SK-N-SH (cell line): ENCODE results near the gene KRTAP5-4. TPM values are rescaled to one million over a fixed set of nuclear protein-coding genes. Genes with fewer than 3 reads are reported as not detected.

Experiments
- CTCF ChIA-PET: fragments of 300-600, 350-600 bp; formaldehyde crosslinking; extraction: SDS; loops from one replicate; lab custom pipeline; 2021; lab: Yijun Ruan, JAX
- POLR2A ChIA-PET: fragments of 350-600 bp; sonication (Branson Sonifier 250); formaldehyde crosslinking; extraction: SDS; loops from one replicate; lab custom pipeline; 2020; ENCODE audit warnings: antibody characterized with exemption, inconsistent platforms; lab: Yijun Ruan, JAX
- DNase-seq: peaks from one replicate; pipeline ENCODE4 v3.0.0; 2012
- H2AFZ ChIP-seq: fragments of 200-600 bp; sonication (generic); 2 replicates; pipeline ENCODE4 v1.8.1; 2016; ENCODE audit warnings: antibody characterized with exemption, mild to moderate bottlenecking, low read depth
- H3F3A ChIP-seq: fragments of 200-600 bp; sonication (generic); replicated peaks from 2 replicates; pipeline ENCODE3; 2016; ENCODE audit warnings: antibody characterized with exemption, mild to moderate bottlenecking; ENCODE audit not compliant: insufficient read depth
- H3K27ac ChIP-seq, 2 experiments: fragments of 200-500 bp in 1 of 2; fragments of 200-600 bp in 1 of 2; sonication (Bioruptor generic) in 1 of 2; sonication (generic), shearing (Covaris generic) in 1 of 2; 2 replicates each; pipeline versions ENCODE4 v1.5.1 to v1.6.1; 2014 to 2016; ENCODE audit warnings: low read depth in 2 of 2, inconsistent platforms in 1 of 2, low read length in 1 of 2, mild to moderate bottlenecking in 1 of 2, mixed read lengths in 1 of 2
- H3K27me3 ChIP-seq: fragments of 200-600 bp; sonication (generic), shearing (Covaris generic); 2 replicates; pipeline ENCODE4 v1.6.1; 2016; ENCODE audit warnings: mixed run types; ENCODE audit not compliant: insufficient read depth
- H3K36me3 ChIP-seq, 2 experiments: fragments of 200-500 bp in 1 of 2; fragments of 200-600 bp in 1 of 2; sonication (Bioruptor generic) in 1 of 2; sonication (generic) in 1 of 2; replicated peaks in 1 of 2; 2 replicates each; pipeline versions ENCODE3 to v1.5.1; 2014 to 2016; ENCODE audit warnings: low read length in 1 of 2, mild to moderate bottlenecking in 1 of 2; ENCODE audit not compliant: insufficient read depth in 2 of 2, control insufficient read depth in 1 of 2
- H3K4me1 ChIP-seq, 2 experiments: fragments of 200-500 bp in 1 of 2; fragments of 200-600 bp in 1 of 2; sonication (Bioruptor generic) in 1 of 2; sonication (generic), shearing (Covaris generic) in 1 of 2; 2 replicates each; pipeline versions ENCODE4 v1.5.1 to v1.6.1; 2014 to 2016; ENCODE audit warnings: low read depth in 1 of 2, low read length in 1 of 2, mixed run types in 1 of 2; ENCODE audit not compliant: insufficient read depth in 2 of 2, control insufficient read depth in 1 of 2
- H3K4me2 ChIP-seq: fragments of 200-600 bp; sonication (generic), shearing (Covaris generic); 2 replicates; pipeline ENCODE4 v1.6.1; 2017; ENCODE audit warnings: mixed run types
- H3K4me3 ChIP-seq, 2 experiments: fragments of 200-500 bp in 1 of 2; fragments of 200-600 bp in 1 of 2; sonication (Bioruptor generic) in 1 of 2; sonication (generic), shearing (Covaris generic) in 1 of 2; 2 replicates each; pipeline versions ENCODE4 v1.5.1 to v1.8.1; 2014 to 2016; ENCODE audit warnings: low read depth in 2 of 2, inconsistent platforms in 1 of 2, low read length in 1 of 2, mild to moderate bottlenecking in 1 of 2, mixed read lengths in 1 of 2, moderate library complexity in 1 of 2
- H3K79me2 ChIP-seq: fragments of 200-600 bp; sonication (generic); 2 replicates; pipeline ENCODE4 v1.8.1; 2017; ENCODE audit warnings: mild to moderate bottlenecking; ENCODE audit not compliant: insufficient read depth
- H3K9ac ChIP-seq: fragments of 200-600 bp; sonication (generic); 2 replicates; pipeline ENCODE4 v1.6.1; 2017; ENCODE audit warnings: mixed run types
- H3K9me2 ChIP-seq: fragments of 200-600 bp; sonication (generic); 2 replicates; pipeline ENCODE4 v1.6.1; 2017; ENCODE audit warnings: mixed run types
- H3K9me3 ChIP-seq: fragments of 200-600 bp; sonication (generic); 2 replicates; pipeline ENCODE4 v1.6.1; 2017; ENCODE audit warnings: mixed run types, mild to moderate bottlenecking, moderate library complexity
- H4K20me1 ChIP-seq: fragments of 200-600 bp; sonication (generic); 2 replicates; pipeline ENCODE4 v1.6.1; 2017; ENCODE audit warnings: mild to moderate bottlenecking, mixed run types; ENCODE audit not compliant: insufficient read depth
- ELF1 ChIP-seq: IDR thresholded peaks from 2 replicates; pipeline ENCODE4 v1.4.0; 2012
- EP300 ChIP-seq, 2 experiments: IDR thresholded peaks; 2 replicates each; pipeline versions ENCODE4 v1.4.0 to v1.6.1; 2012; ENCODE audit warnings: borderline replicate concordance in 1 of 2, low read depth in 1 of 2, low read length in 1 of 2
- EZH2phosphoT487 ChIP-seq: fragments of 200-600 bp; sonication (generic); IDR thresholded peaks from 2 replicates; pipeline ENCODE4 v1.6.1; 2017; ENCODE audit warnings: low read depth, mixed run types, mild to moderate bottlenecking, antibody characterized with exemption, moderate library complexity, borderline replicate concordance
- FOXJ3 ChIP-seq: sonication (generic); formaldehyde crosslinking; IDR thresholded peaks from 2 replicates; pipeline ENCODE4 v1.5.1; 2020; ENCODE audit warnings: mild to moderate bottlenecking, missing genetic modification reagents
- FOXM1 ChIP-seq: IDR thresholded peaks from 2 replicates; pipeline ENCODE4 v1.4.0; 2012; ENCODE audit warnings: low read depth, mild to moderate bottlenecking
- JUND ChIP-seq: IDR thresholded peaks from 2 replicates; pipeline ENCODE4 v1.4.0; 2012
- MEF2A ChIP-seq: IDR thresholded peaks from 2 replicates; pipeline ENCODE4 v1.4.0; 2012; ENCODE audit warnings: low read depth, borderline replicate concordance
- MXI1 ChIP-seq: IDR thresholded peaks from 2 replicates; pipeline ENCODE4 v1.6.1; 2012; ENCODE audit warnings: mild to moderate bottlenecking, low read depth, low read length, improper control_type of control experiment
- NRF1 ChIP-seq: IDR thresholded peaks from 2 replicates; pipeline ENCODE4 v1.6.1; 2012; ENCODE audit warnings: low read depth, mild to moderate bottlenecking, low read length
- RXRA ChIP-seq: IDR thresholded peaks from 2 replicates; pipeline ENCODE4 v1.4.0; 2012; ENCODE audit warnings: low read depth, mild to moderate bottlenecking, borderline replicate concordance
- TAF1 ChIP-seq: IDR thresholded peaks from 2 replicates; pipeline ENCODE4 v1.6.1; 2012; ENCODE audit warnings: low read depth, mild to moderate bottlenecking, low read length, moderate library complexity, borderline replicate concordance
- WGBS: methylation state at CpG from one replicate; pipeline ENCODE4 v1.1.6; 2017; ENCODE audit warnings: low lambda C conversion rate; 5-methylcytosine and 5-hydroxymethylcytosine counted together
- polyA plus RNA-seq, 3 experiments: library from polyadenylated mRNA; depleted of rRNA; stranded (reverse); fragments of >200 nt; gene quantifications; 2 replicates each; pipeline ENCODE4 v1.2.3, GENCODE V29; 2012
- TF ChIP-seq, protein P1 (sequence below): IDR thresholded peaks from 2 replicates; pipeline ENCODE4 v1.6.1; 2012; ENCODE audit warnings: mild to moderate bottlenecking, low read depth, low read length, moderate library complexity
- TF ChIP-seq, protein P2 (sequence below): fragments of 200-600 bp; sonication (generic); IDR thresholded peaks from 2 replicates; pipeline ENCODE4 v1.6.1; 2017; ENCODE audit warnings: antibody characterized with exemption, mild to moderate bottlenecking, moderate library complexity
- TF ChIP-seq, protein P3 (sequence below): IDR thresholded peaks from 2 replicates; pipeline ENCODE4 v1.4.0; 2012; ENCODE audit warnings: low read depth, borderline replicate concordance

Gene KRTAP5-4
- polyA plus RNA-seq, 1 of the 3 experiments (the other 2 are of a cell fraction) = not detected

DNA sequence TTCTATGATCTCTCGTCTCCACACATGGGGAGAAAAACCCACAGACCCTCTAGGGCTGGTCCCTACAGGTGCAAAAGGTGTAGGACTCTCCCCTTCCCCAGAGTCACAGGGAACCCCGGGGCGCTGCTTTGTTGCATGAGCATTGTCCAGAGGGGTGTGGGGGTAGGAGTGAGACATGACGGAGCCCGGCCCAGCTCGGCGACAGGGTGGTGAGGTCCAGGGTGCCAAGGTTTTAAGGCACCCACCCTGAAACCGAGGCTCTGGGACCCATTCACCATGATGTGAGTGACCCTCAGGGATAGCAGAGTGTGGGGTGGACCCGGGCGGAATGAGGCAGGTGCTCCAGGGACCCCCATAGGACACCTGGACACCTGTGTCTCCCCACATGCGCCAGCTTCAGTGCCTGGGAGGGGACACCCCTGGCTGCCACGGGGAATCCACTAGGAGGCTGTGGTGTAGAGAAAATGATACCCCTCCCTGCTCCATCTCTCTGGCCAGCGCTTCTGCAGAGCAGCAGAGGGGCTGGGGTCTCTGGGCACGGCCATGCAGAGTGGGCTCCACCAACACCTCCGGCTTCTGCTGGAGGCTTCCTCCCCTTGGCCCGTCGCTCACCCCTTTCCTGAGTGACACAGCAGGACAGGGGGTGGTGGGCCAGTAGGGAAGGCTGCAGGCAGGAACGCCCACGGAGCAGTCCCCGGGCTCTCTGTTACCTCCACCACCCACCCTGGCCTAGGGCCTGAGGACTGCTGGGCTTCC is 22.8 kb upstream of the KRTAP5-4 start:
- Histone ChIP-seq H3K4me3 (no peak overlapping the region), H3K4me1 (peaks cover 0 to 12% of the 10 kb centered on the region in 2 experiments; a peak in 1 of 4 replicates), H3K27ac (no peak overlapping the region), H4K20me1 (no peaks in the 10 kb centered on the region), H3K9me2 (no peaks in the 10 kb centered on the region), H3K9me3 (no peaks in the 10 kb centered on the region), H3K36me3 (no peaks in the 10 kb centered on the region), H3K4me2 (no peak overlapping the region), H3K79me2 (no peaks in the 10 kb centered on the region), H2AFZ (no peak overlapping the region), H3K27me3 (no peaks in the 10 kb centered on the region), H3K9ac (no peak overlapping the region), H3F3A (no peaks in the 10 kb centered on the region)
- no peak for DNase-seq
- CTCF ChIA-PET = interaction anchor here (0.6 to 9.8 kb wide), 5 partner anchors 10 to 505 kb away, joined by 3 to 143 read pairs (median 15); partner anchors contain the start of gene KRTAP5-5
- WGBS = 48% methylated on average over 9 of the region's 20 CpGs
- TF ChIP-seq TAF1 (no peak), FOXM1 (no peak), FOXJ3 (CRISPR knock-in tag) (no peak), RXRA (no peak), EP300 (IDR thresholded peaks at IDR 0.05; ENCODE audit: borderline replicate concordance in 1 of 2, low read depth in 1 of 2, low read length in 1 of 2) (no peak), EZH2phosphoT487 (no peak), MXI1 (no peak)
- TF ChIP-seq, protein P1, sequence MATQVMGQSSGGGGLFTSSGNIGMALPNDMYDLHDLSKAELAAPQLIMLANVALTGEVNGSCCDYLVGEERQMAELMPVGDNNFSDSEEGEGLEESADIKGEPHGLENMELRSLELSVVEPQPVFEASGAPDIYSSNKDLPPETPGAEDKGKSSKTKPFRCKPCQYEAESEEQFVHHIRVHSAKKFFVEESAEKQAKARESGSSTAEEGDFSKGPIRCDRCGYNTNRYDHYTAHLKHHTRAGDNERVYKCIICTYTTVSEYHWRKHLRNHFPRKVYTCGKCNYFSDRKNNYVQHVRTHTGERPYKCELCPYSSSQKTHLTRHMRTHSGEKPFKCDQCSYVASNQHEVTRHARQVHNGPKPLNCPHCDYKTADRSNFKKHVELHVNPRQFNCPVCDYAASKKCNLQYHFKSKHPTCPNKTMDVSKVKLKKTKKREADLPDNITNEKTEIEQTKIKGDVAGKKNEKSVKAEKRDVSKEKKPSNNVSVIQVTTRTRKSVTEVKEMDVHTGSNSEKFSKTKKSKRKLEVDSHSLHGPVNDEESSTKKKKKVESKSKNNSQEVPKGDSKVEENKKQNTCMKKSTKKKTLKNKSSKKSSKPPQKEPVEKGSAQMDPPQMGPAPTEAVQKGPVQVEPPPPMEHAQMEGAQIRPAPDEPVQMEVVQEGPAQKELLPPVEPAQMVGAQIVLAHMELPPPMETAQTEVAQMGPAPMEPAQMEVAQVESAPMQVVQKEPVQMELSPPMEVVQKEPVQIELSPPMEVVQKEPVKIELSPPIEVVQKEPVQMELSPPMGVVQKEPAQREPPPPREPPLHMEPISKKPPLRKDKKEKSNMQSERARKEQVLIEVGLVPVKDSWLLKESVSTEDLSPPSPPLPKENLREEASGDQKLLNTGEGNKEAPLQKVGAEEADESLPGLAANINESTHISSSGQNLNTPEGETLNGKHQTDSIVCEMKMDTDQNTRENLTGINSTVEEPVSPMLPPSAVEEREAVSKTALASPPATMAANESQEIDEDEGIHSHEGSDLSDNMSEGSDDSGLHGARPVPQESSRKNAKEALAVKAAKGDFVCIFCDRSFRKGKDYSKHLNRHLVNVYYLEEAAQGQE = no peak
- POLR2A ChIA-PET = no interaction called here

DNA sequence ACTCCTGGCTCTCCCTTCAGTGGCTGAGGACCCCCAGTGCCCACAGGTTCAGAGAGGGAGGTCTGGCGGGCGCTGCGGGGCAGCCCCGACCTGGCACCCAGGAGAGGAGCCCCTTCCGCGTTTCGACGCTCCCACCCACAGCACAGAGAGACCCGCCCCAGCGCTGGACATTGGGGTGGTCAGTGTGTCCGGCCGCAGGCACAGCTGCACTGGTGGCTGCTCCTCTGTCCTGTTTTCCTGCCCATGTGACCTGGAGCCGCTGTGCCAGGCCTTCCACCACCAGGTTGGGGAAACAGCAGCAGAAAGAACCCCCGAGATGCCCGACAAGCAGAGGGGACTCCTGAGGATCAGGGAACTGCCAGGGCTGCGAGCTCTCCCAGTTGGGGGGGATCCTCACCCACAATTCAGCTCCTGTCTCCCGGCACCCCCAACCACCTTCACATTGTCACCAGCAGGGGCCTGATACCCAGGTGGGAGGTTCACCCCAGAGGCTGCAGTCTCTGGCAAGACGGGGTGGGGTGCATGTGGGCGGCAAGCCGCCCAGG is 21.3 kb upstream of the KRTAP5-4 start:
- ChIA-PET POLR2A (no interaction called here), CTCF (interaction anchor here (0.8 to 9.8 kb wide), 6 partner anchors 11 to 506 kb away, joined by 3 to 143 read pairs (median 10); no protein-coding TSS in a partner anchor)
- Histone ChIP-seq H3K9me3 (no peaks in the 10 kb centered on the region), H3K27me3 (no peaks in the 10 kb centered on the region), H3K4me2 (no peak overlapping the region), H3K27ac (no peak overlapping the region), H3K4me1 (peaks cover 0 to 23% of the 10 kb centered on the region in 2 experiments; a peak in 1 of 4 replicates), H3K9ac (no peak overlapping the region), H2AFZ (no peak overlapping the region), H3K4me3 (no peak overlapping the region), H3K36me3 (no peaks in the 10 kb centered on the region), H3K9me2 (no peaks in the 10 kb centered on the region), H4K20me1 (no peaks in the 10 kb centered on the region), H3F3A (no peaks in the 10 kb centered on the region), H3K79me2 (no peaks in the 10 kb centered on the region)
- TF ChIP-seq ELF1 (no peak), FOXJ3 (CRISPR knock-in tag) (no peak), JUND (no peak), MEF2A (no peak), NRF1 (no peak), MXI1 (no peak), EP300 (IDR thresholded peaks at IDR 0.05; ENCODE audit: borderline replicate concordance in 1 of 2, low read depth in 1 of 2, low read length in 1 of 2) (no peak)
- TF ChIP-seq, protein P2, sequence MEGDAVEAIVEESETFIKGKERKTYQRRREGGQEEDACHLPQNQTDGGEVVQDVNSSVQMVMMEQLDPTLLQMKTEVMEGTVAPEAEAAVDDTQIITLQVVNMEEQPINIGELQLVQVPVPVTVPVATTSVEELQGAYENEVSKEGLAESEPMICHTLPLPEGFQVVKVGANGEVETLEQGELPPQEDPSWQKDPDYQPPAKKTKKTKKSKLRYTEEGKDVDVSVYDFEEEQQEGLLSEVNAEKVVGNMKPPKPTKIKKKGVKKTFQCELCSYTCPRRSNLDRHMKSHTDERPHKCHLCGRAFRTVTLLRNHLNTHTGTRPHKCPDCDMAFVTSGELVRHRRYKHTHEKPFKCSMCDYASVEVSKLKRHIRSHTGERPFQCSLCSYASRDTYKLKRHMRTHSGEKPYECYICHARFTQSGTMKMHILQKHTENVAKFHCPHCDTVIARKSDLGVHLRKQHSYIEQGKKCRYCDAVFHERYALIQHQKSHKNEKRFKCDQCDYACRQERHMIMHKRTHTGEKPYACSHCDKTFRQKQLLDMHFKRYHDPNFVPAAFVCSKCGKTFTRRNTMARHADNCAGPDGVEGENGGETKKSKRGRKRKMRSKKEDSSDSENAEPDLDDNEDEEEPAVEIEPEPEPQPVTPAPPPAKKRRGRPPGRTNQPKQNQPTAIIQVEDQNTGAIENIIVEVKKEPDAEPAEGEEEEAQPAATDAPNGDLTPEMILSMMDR = no peak
- TF ChIP-seq, protein P3, sequence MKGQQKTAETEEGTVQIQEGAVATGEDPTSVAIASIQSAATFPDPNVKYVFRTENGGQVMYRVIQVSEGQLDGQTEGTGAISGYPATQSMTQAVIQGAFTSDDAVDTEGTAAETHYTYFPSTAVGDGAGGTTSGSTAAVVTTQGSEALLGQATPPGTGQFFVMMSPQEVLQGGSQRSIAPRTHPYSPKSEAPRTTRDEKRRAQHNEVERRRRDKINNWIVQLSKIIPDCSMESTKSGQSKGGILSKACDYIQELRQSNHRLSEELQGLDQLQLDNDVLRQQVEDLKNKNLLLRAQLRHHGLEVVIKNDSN = no peak
- TF ChIP-seq, protein P1 = no peak
- DNase-seq = no peak
- 83% methylated on average over 14 of the region's 20 CpGs for WGBS
